A172 (cell line): Measurements from ENCODE around the gene SH3RF3. TPM values are rescaled to one million over a fixed set of nuclear protein-coding genes. Genes with fewer than 3 reads are reported as not detected.

Source experiments
- DNase-seq: peaks from one replicate; pipeline ENCODE4 v3.0.0-alpha.2; 2015; ENCODE audit warnings: low spot score
- total RNA-seq: library from RNA; depleted of rRNA; stranded (reverse); fragments of >200 nt; shearing (Covaris generic); gene quantifications from 2 replicates; pipeline ENCODE4 v1.2.3, GENCODE V29; 2014

The SH3RF3 gene
- total RNA-seq, 1 experiment from 2014 or later, result 3.6 TPM

DNA sequence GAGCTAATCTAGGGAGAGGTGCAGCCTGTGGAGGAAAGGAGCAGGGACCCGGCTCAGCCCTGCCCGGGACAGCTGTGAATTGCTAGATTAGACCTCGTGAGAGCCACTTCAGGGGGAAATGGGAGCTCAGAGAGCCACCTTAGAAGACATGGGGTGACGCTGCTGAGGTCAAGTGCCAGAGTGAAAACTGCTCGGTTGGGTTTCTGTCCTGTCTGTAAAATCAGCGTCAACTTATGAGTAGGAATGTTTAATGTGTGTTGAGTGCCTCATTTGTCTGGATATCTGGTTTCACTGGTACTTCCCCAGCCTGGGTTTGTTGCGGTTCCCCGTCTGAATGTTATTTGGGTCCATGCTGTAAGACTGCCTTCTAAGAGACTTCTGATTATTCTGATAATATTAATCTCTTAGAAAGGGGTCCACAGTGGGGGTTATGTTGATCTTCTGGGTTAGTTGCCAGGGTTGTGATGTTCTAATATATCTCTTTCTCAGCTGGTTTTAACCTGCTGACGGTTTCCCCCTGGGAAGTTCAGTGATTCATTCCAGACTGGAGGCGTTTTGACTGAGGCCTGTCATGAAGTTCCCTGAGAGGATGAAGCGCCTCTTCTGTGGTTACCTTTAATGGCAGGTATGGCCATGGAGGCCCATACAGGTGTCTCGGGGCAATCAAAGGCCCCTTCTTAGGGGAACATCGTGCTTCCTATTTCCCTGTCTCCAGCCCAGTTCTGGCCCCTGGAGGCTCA, 175.9 kb downstream of the SH3RF3 start:
- no peak for DNase-seq

DNA sequence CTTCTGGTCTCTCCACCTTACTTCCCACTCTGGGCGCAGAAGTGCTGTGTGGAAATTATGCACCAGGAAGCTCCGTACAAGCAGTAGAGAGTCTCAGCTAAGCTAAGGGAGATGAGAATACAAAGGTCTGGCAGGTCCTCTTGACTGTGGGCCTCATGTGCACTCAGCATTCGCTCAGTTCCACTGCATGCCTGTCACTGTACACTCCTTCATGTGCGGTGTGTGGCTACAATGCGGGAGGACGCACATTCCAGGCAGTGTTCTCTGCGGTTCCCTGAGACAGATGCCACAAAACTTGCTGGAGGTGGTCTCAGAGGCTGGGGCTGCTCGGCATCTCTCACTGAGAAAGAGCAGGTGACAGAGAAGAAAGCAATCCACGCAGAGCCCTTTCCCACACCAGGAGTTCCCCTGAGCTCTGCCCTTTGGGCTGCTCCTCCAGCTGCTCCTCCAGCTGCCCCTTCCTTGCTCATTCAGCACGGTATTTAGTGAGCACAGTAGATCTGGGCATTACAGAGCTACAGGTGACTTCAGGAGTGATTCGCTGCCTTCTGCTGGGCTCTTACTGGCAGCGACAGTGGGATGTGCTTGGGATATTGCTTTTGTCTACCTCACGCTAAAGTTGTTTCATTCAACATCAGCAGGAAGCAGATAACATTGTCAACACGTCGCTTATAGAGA, 176.6 kb downstream of the SH3RF3 start:
- DNase-seq, result no peak

DNA sequence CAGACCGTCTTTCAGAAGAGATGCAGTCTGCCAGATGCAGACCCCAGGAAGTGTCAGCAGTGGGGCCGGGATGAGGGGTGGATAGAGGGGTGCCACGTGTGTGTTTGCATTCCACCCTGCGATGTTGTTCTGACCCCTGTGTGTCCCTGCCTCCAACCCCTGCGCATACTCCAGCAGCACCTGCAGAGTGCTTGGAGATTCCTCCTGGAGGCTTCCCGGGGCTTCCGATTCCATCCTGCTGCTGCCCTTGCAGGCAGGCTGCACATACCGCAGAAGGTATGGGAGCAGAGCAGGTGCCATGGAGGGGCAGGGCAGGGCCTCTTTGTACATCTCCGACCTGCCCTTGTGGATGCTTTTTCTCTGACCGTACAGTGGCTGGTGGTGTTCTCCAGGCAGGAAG, 177.2 kb downstream of the SH3RF3 start:
- DNase-seq, result no peak

DNA sequence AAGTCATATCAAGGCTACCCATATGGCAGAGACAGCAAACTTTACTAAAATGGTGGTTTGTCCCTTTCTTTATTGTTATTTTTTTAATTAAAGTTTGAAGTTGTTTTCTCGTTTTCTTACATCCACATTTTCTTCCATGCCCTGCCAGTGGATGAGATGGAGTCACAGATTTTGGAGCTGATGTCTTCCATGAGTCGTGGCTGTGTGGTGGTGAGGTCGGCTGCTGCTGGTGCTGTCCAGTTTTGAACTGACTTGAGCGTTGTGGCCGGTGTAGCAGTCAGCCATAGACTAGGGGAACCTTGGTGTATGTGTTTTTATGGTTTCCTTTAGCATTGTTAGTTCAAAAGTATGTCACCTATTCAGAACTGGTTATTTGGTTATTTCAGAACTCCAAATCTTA, 182.8 kb downstream of the SH3RF3 start:
- no peak for DNase-seq

DNA sequence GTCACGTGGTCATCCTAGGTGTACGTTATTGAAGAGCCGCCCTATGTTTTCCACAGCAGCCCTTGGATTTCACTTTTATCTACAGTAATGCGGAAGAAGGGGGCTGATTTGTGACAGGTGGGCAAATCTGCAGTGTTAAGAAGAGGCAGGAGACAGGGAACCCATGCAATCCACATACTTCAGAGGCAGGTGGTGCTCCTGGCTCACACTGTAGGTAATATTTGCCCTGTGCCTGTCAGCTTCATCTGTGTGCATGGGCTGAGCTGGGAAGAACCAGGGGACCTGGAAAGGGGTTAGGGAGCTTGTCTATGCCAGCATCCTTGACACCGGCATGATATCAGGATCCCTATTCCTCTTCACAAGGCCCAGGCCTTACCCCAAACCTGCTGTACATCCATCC, 183.9 kb downstream of the SH3RF3 start:
- DNase-seq, result no peak

DNA sequence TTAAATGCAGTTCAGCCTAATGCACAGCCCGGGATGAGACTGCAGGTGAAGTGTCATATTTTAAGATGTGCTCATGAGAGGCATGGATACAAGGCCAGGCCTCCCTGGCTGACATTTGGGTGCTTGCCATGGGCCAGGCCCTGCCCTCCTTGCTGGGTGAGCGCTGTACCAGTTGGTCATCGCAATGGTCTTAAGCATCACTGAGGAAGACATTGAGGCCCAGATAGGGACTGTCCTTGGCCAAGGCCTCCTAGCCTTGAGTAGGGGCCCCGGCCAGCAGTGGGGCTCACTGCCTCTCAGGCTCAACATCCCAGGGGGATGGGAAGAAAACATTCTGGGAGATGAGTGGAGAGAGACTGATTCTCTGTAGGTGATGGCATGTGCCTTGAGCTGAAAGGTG, 184.3 kb downstream of the SH3RF3 start:
- no peak for DNase-seq

DNA sequence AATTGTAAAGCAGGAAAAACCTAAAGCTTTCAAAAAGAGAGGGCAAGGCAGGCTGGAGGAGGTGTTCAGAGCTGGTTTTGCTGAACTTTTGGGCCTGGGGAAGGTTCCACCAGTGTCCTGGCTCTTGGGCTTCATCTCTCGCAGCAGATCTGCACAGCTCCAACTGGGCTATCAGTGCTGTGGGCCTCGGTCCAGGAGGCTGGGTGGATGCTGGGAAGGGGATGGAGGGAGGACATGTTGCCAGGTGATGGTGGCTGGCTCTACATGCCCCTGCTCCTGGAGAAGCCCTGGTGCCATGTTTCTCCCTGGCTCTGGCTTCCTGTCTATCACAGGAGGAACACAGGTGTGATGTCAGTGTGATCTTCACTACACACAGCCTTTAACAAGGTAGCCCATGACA, 187.1 kb downstream of the SH3RF3 start:
- DNase-seq, result no peak

DNA sequence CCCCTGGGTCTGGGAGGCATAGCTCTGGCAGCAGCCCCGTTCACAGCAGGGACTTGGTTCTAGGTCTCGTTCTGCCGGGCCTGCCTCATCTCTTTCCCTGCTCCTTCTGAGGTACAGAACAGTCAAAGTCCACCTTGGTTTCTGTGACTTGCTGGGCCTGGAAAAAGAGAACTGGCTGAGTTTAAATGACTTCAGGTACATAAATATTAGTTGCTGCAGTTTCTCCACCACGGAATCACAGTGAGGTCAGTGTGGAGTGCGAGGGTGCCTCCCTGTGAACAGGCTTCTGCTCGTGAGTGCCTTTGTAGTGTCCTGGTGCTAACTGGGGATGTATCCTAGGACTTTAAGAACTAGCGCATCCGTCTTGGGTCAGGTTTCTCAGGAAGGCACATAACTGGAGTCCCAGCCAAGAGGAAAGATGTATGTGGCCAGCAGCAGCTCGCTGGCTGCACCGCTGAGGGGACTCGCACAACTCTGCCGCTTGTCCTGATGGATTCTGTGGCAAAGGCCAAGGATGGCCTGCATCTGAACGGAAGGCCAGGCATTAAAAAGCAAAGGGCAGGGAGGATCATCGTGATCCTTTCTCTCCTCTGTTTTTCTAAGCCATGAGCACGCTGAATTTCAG, 188.6 kb downstream of the SH3RF3 start:
- no peak for DNase-seq

DNA sequence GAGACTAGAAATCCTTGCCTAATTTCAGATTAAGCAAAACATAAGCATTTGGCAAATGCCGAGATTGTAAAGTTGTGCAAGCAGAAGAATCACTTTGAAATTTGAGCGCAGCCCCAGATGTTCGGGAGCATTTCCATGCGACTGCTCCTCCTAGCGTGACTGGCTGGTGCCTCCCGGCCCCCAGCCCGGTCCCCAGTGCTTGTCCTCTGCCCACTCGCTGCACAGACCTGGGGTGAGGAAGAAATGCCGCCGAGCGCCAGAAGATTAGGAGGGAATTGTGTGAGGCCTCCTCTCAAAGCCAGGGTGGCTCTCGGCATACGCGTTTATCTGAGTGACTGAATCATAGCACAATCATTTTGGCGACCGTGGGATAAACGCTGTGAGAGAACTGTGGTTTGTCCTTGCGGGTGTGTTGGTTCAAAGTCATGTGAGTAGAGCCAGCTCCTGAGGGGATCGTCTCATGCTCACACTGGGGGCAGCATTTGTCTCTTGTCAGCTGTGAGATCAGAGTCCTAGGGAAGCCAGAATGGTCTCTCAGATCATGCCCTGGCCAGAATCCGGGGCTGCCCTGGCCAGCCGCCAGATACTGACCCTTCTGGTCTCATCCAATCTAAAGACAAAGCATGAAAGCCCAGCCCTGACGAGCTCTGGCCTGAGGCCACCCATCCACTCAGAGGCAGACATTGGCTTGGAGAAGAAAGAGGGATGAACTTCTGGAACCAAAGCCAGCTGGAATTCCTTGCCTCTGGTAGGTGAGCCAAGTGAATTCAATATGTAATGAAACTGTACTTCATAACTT, 189.3 kb downstream of the SH3RF3 start:
- peak; percentile 77 for DNase-seq

DNA sequence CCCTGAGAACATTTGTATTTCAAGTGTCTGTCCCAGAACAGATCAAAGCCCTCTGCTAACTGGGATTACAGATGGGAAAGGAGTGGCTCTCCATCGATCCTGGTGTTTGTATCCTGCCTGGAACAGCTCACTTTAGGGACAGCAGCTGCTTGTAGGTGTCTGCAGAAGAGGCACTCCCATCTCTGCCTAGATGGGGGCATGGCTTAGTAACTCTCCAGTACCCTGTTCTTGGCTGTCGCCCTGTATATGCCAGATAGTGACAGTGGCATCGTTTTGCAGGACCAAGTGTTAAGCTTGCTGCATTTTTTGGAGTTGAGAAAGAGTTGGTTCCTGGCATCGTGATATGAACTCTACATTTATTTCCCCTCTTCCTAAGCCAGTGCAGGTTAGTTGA, 189.9 kb downstream of the SH3RF3 start:
- DNase-seq, result no peak

DNA sequence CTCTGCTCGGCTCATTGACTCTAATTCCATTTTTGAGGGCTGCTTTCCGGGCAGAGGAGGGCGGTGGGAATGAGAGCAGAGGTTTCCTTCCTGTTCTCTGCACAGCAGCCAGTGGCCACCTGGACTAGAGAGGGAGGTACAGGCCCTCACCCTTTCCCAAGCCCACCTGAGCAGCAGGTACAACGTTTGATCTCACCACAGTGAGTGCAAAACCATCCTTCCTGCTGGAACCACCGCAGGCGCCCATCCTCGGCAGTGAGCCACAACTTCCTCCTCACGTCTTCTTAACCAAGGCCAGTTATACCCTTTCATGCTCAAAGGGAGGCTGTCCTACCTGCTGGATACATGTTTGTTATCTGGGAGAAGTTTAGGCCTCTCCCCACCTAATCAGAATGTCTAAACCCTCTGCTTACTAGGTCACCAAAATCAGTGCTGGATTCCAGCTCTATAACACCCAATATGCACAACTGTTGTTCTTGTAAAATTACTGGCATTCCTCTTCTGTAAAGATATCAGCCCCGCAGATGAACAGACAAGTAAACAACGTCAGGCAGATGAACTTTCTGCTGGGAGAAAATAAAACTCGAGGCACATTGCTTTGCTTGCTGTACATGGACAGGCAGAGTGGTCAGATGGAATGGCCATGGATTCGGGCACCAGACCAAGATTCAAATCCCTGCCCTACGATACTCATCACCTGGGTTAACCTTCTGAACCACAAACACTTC, 191.4 kb downstream of the SH3RF3 start:
- DNase-seq, result no peak

DNA sequence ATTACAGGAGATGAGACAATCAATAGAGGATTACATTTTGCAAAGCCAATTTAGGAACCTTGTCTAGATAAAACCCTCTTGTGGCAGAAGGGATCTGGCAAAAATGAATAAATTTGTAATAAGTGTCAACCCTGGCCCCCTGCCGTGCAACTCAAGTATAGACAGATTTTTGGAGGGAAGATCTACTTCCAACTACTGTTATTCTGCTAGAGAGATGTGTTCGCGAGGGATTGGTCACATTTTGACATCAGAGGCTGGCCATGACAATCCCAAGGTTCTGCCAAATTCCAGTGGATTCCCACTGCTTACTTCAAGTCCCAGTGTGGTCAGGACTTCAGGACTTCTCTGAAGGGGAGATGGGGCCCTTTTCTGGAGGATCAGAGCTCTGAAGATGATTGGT, 192.6 kb downstream of the SH3RF3 start:
- DNase-seq, result no peak

DNA sequence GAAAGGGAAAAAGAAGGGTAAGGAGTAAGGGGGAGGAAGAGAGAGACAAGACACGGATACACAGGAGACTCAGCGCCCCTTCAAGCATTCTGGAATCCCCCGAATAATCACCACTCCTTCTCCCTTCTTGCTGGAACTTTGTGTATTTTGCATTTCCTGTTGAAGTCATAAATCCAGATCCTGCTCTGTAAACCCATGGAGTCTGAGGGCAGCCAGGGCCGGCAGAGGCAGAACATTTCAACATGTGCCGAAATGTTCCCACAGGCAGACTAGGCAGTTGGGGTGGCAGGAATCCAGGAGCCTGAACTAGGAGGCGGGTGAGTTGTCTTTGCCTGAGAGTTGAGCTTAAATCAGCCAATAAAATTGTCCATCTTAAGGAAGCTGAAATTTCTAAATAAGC, 193.1 kb downstream of the SH3RF3 start:
- DNase-seq, result peak; percentile 84

DNA sequence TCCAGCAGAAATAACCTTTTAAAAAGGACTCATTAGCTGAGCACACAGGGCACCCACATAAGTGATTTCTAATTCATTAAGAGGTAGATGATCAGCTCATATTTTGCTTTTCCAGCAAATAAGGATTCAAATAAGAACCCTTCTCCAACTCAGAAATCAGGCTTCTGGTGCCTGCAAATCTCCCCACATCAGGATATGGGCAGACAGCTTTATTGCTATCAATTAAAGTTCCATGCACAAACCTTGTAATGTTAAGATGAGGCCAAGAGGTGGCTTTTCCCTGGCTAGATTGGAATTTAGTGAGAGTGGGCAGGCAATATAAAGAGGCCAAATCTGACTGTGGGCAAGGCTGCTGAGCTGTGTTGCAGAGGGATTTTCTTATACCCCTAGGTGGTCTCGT, 193.6 kb downstream of the SH3RF3 start:
- no peak for DNase-seq

DNA sequence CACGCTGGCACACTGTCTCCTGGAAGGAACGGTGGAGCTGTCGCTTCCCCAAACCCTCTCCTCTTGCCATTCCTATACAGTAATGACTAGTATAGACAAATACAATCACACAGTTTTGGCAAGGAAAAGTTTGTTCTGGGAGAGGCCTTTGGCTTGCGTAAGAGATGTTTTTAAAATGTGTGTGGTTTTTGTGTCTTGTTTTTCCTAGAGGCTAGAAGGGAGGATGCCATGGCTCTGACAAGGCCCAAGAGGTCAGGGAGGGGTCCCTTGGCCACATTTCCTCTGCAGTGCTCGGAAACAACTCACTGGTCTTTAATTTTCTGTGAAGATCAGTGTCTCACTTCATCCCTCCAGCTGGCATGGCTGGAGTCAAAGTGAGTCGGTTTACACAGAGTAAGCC, 195.9 kb downstream of the SH3RF3 start:
- peak; percentile 92 for DNase-seq

DNA sequence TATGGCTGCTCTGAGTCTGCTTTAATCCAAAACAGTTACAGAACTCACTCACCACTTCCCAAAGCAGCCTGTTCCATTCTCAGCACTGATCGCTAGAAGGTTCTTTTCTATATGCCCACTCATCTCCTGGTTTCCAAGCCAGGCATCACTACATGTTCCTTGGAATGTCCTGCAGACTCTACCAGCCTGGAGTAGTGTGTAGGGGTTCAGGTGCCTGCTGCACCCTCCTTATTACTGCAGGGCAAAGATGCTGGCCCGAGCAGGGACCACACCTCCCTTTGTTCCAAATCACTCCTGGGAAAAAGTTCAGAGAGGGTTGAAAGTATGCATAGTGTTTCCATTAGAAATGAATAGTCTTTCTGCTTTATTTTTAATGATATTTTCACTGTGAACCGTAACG, 196.6 kb downstream of the SH3RF3 start:
- DNase-seq, result no peak

DNA sequence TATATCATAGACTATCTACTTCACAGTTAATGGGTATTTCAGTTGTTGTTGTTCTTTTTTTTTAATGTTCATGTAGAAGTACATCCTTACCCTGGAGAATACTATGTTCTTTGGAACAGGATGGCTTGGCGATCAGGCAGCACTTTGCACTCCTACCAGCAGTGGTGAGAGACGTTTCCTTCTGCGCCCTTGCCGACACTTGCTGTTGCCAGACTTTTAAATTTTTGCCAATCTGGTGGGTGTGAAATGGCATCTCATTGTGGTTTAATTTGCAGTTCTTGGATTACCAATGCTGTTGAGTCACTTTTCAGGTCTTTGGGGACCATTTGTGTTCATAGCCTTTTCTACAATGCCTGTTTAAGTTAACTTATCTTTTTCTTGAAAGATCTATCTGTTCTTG, 197.3 kb downstream of the SH3RF3 start:
- no peak for DNase-seq

DNA sequence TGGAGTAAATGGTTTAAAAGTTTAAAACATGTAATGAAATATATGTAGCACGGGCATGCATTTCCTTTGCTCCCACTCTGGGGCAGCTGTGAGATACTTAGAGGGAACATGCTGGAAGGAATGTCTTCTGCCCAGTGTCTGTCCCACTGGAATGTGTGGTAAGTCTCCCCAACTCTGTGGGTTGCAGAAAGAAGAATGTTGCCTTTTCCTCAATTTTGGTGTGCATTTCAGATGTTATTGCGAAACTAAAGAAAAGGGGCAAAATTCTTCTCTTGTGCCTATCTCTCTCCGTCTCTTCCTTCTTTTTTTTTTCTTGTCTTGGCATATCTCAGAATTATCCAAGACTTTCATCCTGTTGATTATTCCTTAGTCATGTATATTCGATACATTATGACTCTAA, 201.1 kb downstream of the SH3RF3 start:
- no peak for DNase-seq

DNA sequence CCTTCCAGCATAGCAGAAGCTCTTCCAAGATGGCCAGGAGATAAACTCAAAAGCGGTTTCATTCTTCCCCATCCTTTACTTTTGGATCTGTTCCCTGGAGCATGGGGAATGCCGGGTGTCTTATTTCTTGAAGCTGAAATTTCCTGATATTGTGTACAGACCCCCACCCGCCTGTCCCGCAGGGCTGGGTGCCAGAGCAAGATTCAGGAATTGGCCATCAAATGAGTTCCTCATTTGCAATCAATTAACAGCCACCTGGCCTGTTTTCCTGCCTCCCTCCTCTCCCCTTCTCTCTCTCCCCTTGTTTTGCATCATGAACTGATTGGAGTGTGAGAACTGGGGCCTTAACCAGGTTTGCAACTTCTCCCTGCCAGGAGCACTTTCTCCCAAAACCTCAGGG, 202.1 kb downstream of the SH3RF3 start:
- no peak for DNase-seq

DNA sequence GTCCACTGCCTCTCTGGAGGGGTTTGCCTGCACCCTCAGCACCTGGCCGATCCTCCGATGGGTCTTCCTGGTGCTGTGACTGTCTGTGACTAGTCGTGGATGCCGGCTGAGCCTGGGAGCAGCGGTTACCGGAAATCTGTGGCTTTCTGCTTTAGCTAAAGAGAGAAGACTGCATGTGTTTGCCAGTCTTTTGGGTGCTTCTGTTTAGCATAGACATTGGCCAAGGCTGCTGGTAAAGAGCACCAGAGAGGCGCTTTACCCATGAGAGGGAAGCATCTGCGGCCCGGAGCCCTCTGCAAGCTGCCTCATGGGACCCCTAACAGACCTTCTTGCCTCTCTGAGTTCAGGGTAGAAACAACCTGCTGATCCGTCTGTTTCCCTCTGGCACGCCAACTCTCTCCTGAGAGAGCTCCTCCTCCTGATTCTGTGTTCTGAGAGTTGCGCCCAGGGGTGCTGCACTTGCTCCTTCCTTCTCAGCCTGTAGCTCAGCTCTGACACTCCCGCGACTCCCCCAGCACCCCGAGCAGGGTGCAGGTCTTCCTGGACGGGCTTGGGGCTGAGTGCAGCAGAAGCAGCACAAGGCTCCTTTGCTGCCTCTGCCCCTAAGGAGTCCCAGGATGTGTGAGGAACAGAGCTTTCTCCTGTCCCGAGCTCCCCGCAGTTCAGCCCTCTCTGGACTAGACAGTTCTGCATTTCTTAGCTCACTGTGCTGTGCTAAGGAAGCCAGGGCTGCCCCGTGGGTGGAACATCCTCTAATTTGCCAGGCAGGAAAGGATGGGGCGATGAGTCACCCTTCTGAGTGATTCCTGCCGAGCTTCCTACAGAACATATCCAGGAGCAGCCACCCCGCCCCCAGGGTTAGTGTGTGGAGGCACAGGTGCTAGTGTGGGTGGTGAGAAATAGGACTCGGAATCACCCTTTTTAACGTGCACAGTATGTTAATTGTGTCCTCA, 203.2 kb downstream of the SH3RF3 start:
- DNase-seq, result peak; percentile 98

DNA sequence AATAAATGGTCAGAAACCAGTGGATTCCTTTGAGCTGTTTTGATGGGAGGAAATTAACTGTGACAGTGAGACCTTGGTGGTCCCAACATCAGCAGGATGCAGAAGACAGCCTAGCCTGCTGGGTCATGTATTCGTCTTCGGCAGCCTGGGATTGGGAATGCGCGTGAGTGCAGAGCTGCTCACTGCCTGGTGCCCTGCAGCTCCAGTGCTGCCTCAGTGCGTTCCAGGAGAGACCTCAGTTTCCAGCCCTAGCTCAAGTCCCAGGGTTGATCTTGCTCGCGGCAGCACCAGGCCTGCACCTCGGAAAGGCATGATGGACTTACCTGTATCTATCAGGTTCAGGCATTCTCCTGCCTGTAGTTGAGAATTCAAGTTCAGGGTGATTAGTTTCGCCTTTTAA, 203.9 kb downstream of the SH3RF3 start:
- no peak for DNase-seq
